ENCODE results near the gene ADGRE3.

The ADGRE3 gene

GRCh38 chr19:14703833-14704232 lies 29.2 kb upstream of the ADGRE3 start:
- Histone ChIP-seq H3K36me3 (ENCODE audit: insufficient read depth, low read length) (peaks cover 15% of the 10 kb centered on the region; the same call in 1 of the 2 replicates), H3K4me3 (ENCODE audit: low read length, poor library complexity, severe bottlenecking) (no peak overlapping the region), H3K4me2 (ENCODE audit: low read depth, low read length, poor library complexity, severe bottlenecking) (no peak overlapping the region), H3K79me2 (ENCODE audit: insufficient read depth, low read length) (no peaks in the 10 kb centered on the region), H3F3A (ENCODE audit: low read depth) (no peaks in the 10 kb centered on the region), H3K9me3 (ENCODE audit: insufficient read depth, low read depth, low read length) (no peaks in the 10 kb centered on the region), H4K20me1 (ENCODE audit: insufficient read depth, low read length, poor library complexity, severe bottlenecking) (no peaks in the 10 kb centered on the region), H3K9me2 (replicated peaks; ENCODE audit: low read depth, low read length) (no peaks in the 10 kb centered on the region), H3K9ac (ENCODE audit: low read depth, low read length, poor library complexity, severe bottlenecking) (no peak overlapping the region), H3K4me1 (ENCODE audit: insufficient read depth, low read length, poor library complexity, severe bottlenecking) (no peaks in the 10 kb centered on the region), H2AFZ (ENCODE audit: low read length) (no peak overlapping the region), H3K27me3 (ENCODE audit: insufficient read depth, low read length, poor library complexity, severe bottlenecking) (no peaks in the 10 kb centered on the region)
- TF ChIP-seq EZH2phosphoT487 (IDR thresholded peaks at IDR 0.05; ENCODE audit: borderline replicate concordance): no peak
- no peak for TF ChIP-seq CTCF (conservative IDR thresholded peaks at IDR 0.05; ENCODE audit: low read length)

GRCh38 chr19:14700711-14701375 lies 26.2 kb upstream of the ADGRE3 start:
- H3F3A ChIP-seq (ENCODE audit: low read depth): no peaks in the 10 kb centered on the region
- H3K79me2 ChIP-seq (ENCODE audit: insufficient read depth, low read length): no peaks in the 10 kb centered on the region
- H2AFZ ChIP-seq (ENCODE audit: low read length): no peak overlapping the region
- no peak for TF ChIP-seq EZH2phosphoT487 (IDR thresholded peaks at IDR 0.05; ENCODE audit: borderline replicate concordance)
- no peak for TF ChIP-seq CTCF (conservative IDR thresholded peaks at IDR 0.05; ENCODE audit: low read length)
- H4K20me1 ChIP-seq (ENCODE audit: insufficient read depth, low read length, poor library complexity, severe bottlenecking): no peaks in the 10 kb centered on the region
- no peak overlapping the region for H3K4me3 ChIP-seq (ENCODE audit: low read length, poor library complexity, severe bottlenecking)
- H3K9me3 ChIP-seq (ENCODE audit: insufficient read depth, low read depth, low read length): no peaks in the 10 kb centered on the region
- no peaks in the 10 kb centered on the region for H3K9me2 ChIP-seq (replicated peaks; ENCODE audit: low read depth, low read length)
- H3K27me3 ChIP-seq (ENCODE audit: insufficient read depth, low read length, poor library complexity, severe bottlenecking): no peaks in the 10 kb centered on the region
- H3K4me2 ChIP-seq (ENCODE audit: low read depth, low read length, poor library complexity, severe bottlenecking): no peak overlapping the region
- no peaks in the 10 kb centered on the region for H3K4me1 ChIP-seq (ENCODE audit: insufficient read depth, low read length, poor library complexity, severe bottlenecking)
- H3K9ac ChIP-seq (ENCODE audit: low read depth, low read length, poor library complexity, severe bottlenecking): no peak overlapping the region
- H3K36me3 ChIP-seq (ENCODE audit: insufficient read depth, low read length): peaks cover 15% of the 10 kb centered on the region; the same call in 1 of the 2 replicates

GRCh38 chr19:14699641-14700040 lies 25.0 kb upstream of the ADGRE3 start:
- TF ChIP-seq EZH2phosphoT487 (IDR thresholded peaks at IDR 0.05; ENCODE audit: borderline replicate concordance) (no peak), CTCF (conservative IDR thresholded peaks at IDR 0.05; ENCODE audit: low read length) (no peak)
- Histone ChIP-seq H3K4me3 (ENCODE audit: low read length, poor library complexity, severe bottlenecking) (no peak overlapping the region), H3K9me3 (ENCODE audit: insufficient read depth, low read depth, low read length) (no peaks in the 10 kb centered on the region), H3K79me2 (ENCODE audit: insufficient read depth, low read length) (no peaks in the 10 kb centered on the region), H3K36me3 (ENCODE audit: insufficient read depth, low read length) (peaks cover 15% of the 10 kb centered on the region; the same call in 1 of the 2 replicates), H3K27me3 (ENCODE audit: insufficient read depth, low read length, poor library complexity, severe bottlenecking) (no peaks in the 10 kb centered on the region), H2AFZ (ENCODE audit: low read length) (no peak overlapping the region), H3F3A (ENCODE audit: low read depth) (no peaks in the 10 kb centered on the region), H3K4me2 (ENCODE audit: low read depth, low read length, poor library complexity, severe bottlenecking) (no peak overlapping the region), H3K9me2 (replicated peaks; ENCODE audit: low read depth, low read length) (no peaks in the 10 kb centered on the region), H3K9ac (ENCODE audit: low read depth, low read length, poor library complexity, severe bottlenecking) (no peak overlapping the region), H3K4me1 (ENCODE audit: insufficient read depth, low read length, poor library complexity, severe bottlenecking) (no peaks in the 10 kb centered on the region), H4K20me1 (ENCODE audit: insufficient read depth, low read length, poor library complexity, severe bottlenecking) (no peaks in the 10 kb centered on the region)

Measured in Loucy (cell line).